GM12878 (cell line): ENCODE results near the gene ITGA6. TPM values are rescaled to one million over a fixed set of nuclear protein-coding genes. Genes with fewer than 3 reads are reported as not detected.

Source experiments
- ATAC-seq: fragments of 200-7000 bp; cut with Tn5 transposase; 3 replicates; pipeline ENCODE4 v1.9.1; 2020; ENCODE audit warnings: mild to moderate bottlenecking, moderate library complexity
- BruUV-seq: library from RNA; stranded (reverse); fragments of 400-500 nt; replicated peaks from 2 replicates; lab custom pipeline; 2021; lab: Mats Ljungman, UMichigan
- CTCF ChIA-PET: fragments of 300-600 bp; sonication (Branson Sonifier 250); formaldehyde crosslinking; extraction: SDS; loops from one replicate; lab custom pipeline; 2021; ENCODE audit warnings: inconsistent platforms; lab: Yijun Ruan, JAX
- POLR2A ChIA-PET: fragments of 350-600 bp; formaldehyde crosslinking; extraction: SDS; loops from one replicate; lab custom pipeline; 2021; ENCODE audit warnings: inconsistent platforms; lab: Charles Lee
- RAD21 ChIA-PET: fragments of 300-600 bp; sonication (Branson Sonifier 250); formaldehyde crosslinking; loops from one replicate; lab custom pipeline; 2023; ENCODE audit warnings: antibody characterized with exemption; ENCODE audit not compliant: unreplicated experiment; lab: Charles Lee
- SMC1A ChIA-PET: fragments of 300-600 bp; sonication (Branson Sonifier 250); formaldehyde crosslinking; loops from one replicate; lab custom pipeline; 2023; ENCODE audit not compliant: unreplicated experiment, uncharacterized antibody; lab: Charles Lee
- DNase-seq: peaks from one replicate; pipeline ENCODE4 v3.0.0-alpha.2; 2011; ENCODE audit warnings: low read depth, low spot score
- FAIRE-seq: peaks from 3 replicates; lab custom pipeline; 2011; peaks lifted over from hg19 to GRCh38; lab: Jason Lieb, UNC
- H2AFZ ChIP-seq: 2 replicates; pipeline ENCODE4 v1.6.0; 2011; ENCODE audit warnings: low read depth, low read length, control low read depth; ENCODE audit not compliant: control insufficient read depth
- H3K27ac ChIP-seq: 2 replicates; pipeline ENCODE4 v1.5.1; 2011; ENCODE audit warnings: control low read depth; ENCODE audit not compliant: control insufficient read depth, insufficient read depth
- H3K27me3 ChIP-seq, 2 experiments: replicated peaks in 1 of 2; 2 replicates each; pipeline versions ENCODE4 v1.6.0 to v1.6.1; 2011; ENCODE audit warnings: low read length in 1 of 2; ENCODE audit not compliant: control insufficient read depth in 2 of 2, insufficient read depth in 2 of 2
- H3K36me3 ChIP-seq, 2 experiments: 2 replicates each; pipeline ENCODE4 v1.5.1; 2011; ENCODE audit warnings: low read length in 1 of 2; ENCODE audit not compliant: control insufficient read depth in 2 of 2, insufficient read depth in 2 of 2
- H3K4me1 ChIP-seq: 2 replicates; pipeline ENCODE4 v1.6.1; 2011; ENCODE audit warnings: mild to moderate bottlenecking, low read length, moderate library complexity, mixed read lengths; ENCODE audit not compliant: control insufficient read depth, insufficient read depth
- H3K4me2 ChIP-seq: 2 replicates; pipeline ENCODE4 v1.6.0; 2011; ENCODE audit warnings: control low read depth; ENCODE audit not compliant: control insufficient read depth, insufficient read depth
- H3K4me3 ChIP-seq: fragments of 200-600 bp; sonication (generic); 2 replicates; pipeline ENCODE4 v1.5.1; 2016
- H3K79me2 ChIP-seq: 2 replicates; pipeline ENCODE4 v1.6.0; 2011; ENCODE audit warnings: low read length; ENCODE audit not compliant: control insufficient read depth, insufficient read depth
- H3K9ac ChIP-seq: 2 replicates; pipeline ENCODE4 v1.8.0; 2011; ENCODE audit warnings: low read length, control low read depth, mixed read lengths; ENCODE audit not compliant: control insufficient read depth, insufficient read depth
- H3K9me3 ChIP-seq: replicated peaks from 3 replicates; pipeline ENCODE4 v1.5.1; 2011; ENCODE audit warnings: mild to moderate bottlenecking, low read length; ENCODE audit not compliant: control insufficient read depth, insufficient read depth
- H4K20me1 ChIP-seq: 2 replicates; pipeline ENCODE4 v1.6.0; 2011; ENCODE audit not compliant: control insufficient read depth, insufficient read depth
- ETV6 ChIP-seq, 2 experiments: fragments of 450-650 bp in 1 of 2; IDR thresholded peaks in 1 of 2; conservative IDR thresholded peaks in 1 of 2; 2 replicates each; pipeline ENCODE4 v1.6.1; 2014; ENCODE audit warnings: antibody characterized with exemption in 1 of 2, borderline replicate concordance in 1 of 2, low read depth in 1 of 2, mild to moderate bottlenecking in 1 of 2, moderate library complexity in 1 of 2
- FOS ChIP-seq: IDR thresholded peaks from 3 replicates; pipeline ENCODE4 v1.6.1; 2011; ENCODE audit warnings: borderline replicate concordance; ENCODE audit not compliant: insufficient read length; ENCODE audit errors: extremely low read depth
- FOXM1 ChIP-seq: IDR thresholded peaks from 2 replicates; pipeline ENCODE4 v1.6.1; 2012; ENCODE audit warnings: low read depth, mild to moderate bottlenecking, inconsistent platforms, low read length, moderate library complexity
- HCFC1 ChIP-seq: fragments of 150-350 bp; IDR thresholded peaks from 2 replicates; pipeline ENCODE4 v1.6.1; 2014; ENCODE audit warnings: low read length
- IKZF2 ChIP-seq, 2 experiments: fragments of 450-650 bp; IDR thresholded peaks; 2 replicates each; pipeline ENCODE4 v1.6.1; 2017; ENCODE audit warnings: mild to moderate bottlenecking in 2 of 2, moderate library complexity in 2 of 2
- JUND ChIP-seq: IDR thresholded peaks from 2 replicates; pipeline ENCODE4 v1.6.1; 2012; ENCODE audit warnings: low read depth, mild to moderate bottlenecking, low read length, improper control_type of control experiment, moderate library complexity
- RAD51 ChIP-seq: fragments of 450-650 bp; IDR thresholded peaks from 2 replicates; pipeline ENCODE4 v1.6.1; 2016; ENCODE audit warnings: moderate library complexity, mild to moderate bottlenecking, inconsistent platforms
- RB1 ChIP-seq: fragments of 450-650 bp; formaldehyde crosslinking; IDR thresholded peaks from 2 replicates; pipeline ENCODE4 v1.6.1; 2017; ENCODE audit warnings: mild to moderate bottlenecking, borderline replicate concordance
- SMC3 ChIP-seq: IDR thresholded peaks from 2 replicates; pipeline ENCODE4 v1.6.1; 2011; ENCODE audit warnings: low read length, improper control_type of control experiment, borderline replicate concordance
- SREBF2 ChIP-seq: IDR thresholded peaks from 2 replicates; pipeline ENCODE4 v1.6.1; 2012; ENCODE audit warnings: mild to moderate bottlenecking, low read length
- TAF1 ChIP-seq: IDR thresholded peaks from 2 replicates; pipeline ENCODE4 v1.6.1; 2011; ENCODE audit warnings: mild to moderate bottlenecking, low read depth, low read length, borderline replicate concordance
- ZNF217 ChIP-seq: fragments of 450-650 bp; IDR thresholded peaks from 2 replicates; pipeline ENCODE4 v1.6.1; 2017; ENCODE audit warnings: antibody characterized with exemption, mild to moderate bottlenecking
- ZNF24 ChIP-seq: fragments of 450-650 bp; IDR thresholded peaks from 2 replicates; pipeline ENCODE4 v1.6.1; 2017; ENCODE audit warnings: antibody characterized with exemption, mild to moderate bottlenecking
- ZZZ3 ChIP-seq: IDR thresholded peaks from 2 replicates; pipeline ENCODE4 v1.6.1; 2011; ENCODE audit warnings: low read depth; ENCODE audit not compliant: control insufficient read depth, insufficient read length
- WGBS: methylation state at CpG from one replicate; pipeline ENCODE4 v1.1.6; 2016; ENCODE audit warnings: low lambda C conversion rate; ENCODE audit not compliant: insufficient replicate concordance, insufficient coverage; ENCODE audit errors: missing lambda C conversion rate; 5-methylcytosine and 5-hydroxymethylcytosine counted together
- in situ Hi-C: fragments of 300-500 bp; cut with MboI; formaldehyde crosslinking; loops from 9 replicates; pipeline ENCODE4 v1.14.3; 2018; ENCODE audit warnings: mixed read lengths
- intact Hi-C: fragments of 100-400 bp; cut with micrococcal nuclease; formaldehyde crosslinking; loops from one replicate; pipeline ENCODE4 v1.14.2; 2022; ENCODE audit not compliant: unreplicated experiment
- polyA plus RNA-seq, 11 experiments: library from polyadenylated mRNA; depleted of rRNA in 4 of 11; unstranded in 6 of 11; stranded (reverse) in 5 of 11; fragments of >200 nt; fragmentation: Nextera tagmentation in 4 of 11; fragmentation: Illumina TruSeq in 1 of 11; extraction: Ambion mirVana in 4 of 11; extraction: Trizol in 1 of 11; gene quantifications; 1 replicate in 1 of 11; 2 replicates in 10 of 11; pipeline versions ENCODE4 v1.2.1 to v1.2.3, GENCODE V29; 2011 to 2016; ENCODE audit warnings: inconsistent platforms in 2 of 11, missing spikeins in 2 of 11, low read depth in 1 of 11
- total RNA-seq, 4 experiments: library from RNA; depleted of rRNA in 3 of 4; stranded (reverse); fragments of >200 nt in 3 of 4; fragmentation: Illumina TruSeq in 1 of 4; extraction: Trizol in 1 of 4; gene quantifications; 2 replicates each; pipeline versions ENCODE4 v1.2.1 to v1.2.3, GENCODE V29; 2013 to 2021
- TF ChIP-seq, protein P1 (sequence below): fragments of 450-650 bp; IDR thresholded peaks from 2 replicates; pipeline ENCODE4 v1.6.1; 2017; ENCODE audit warnings: mild to moderate bottlenecking, moderate library complexity
- TF ChIP-seq, protein P2 (sequence below): fragments of 450-650 bp; IDR thresholded peaks from 2 replicates; pipeline ENCODE4 v1.6.1; 2017; ENCODE audit warnings: borderline replicate concordance
- TF ChIP-seq, protein P3 (sequence below): IDR thresholded peaks from 2 replicates; pipeline ENCODE4 v1.6.1; 2011; ENCODE audit warnings: borderline replicate concordance, low read depth, mild to moderate bottlenecking, moderate library complexity, low read length; ENCODE audit not compliant: insufficient read depth, poor library complexity, severe bottlenecking
- TF ChIP-seq, protein P4 (sequence below): IDR thresholded peaks from 2 replicates; pipeline ENCODE4 v1.6.1; 2012; ENCODE audit warnings: low read depth, low read length, improper control_type of control experiment

The ITGA6 gene
- total and polyA plus RNA-seq, 10 of the 15 experiments (the other 5 are each of a cell fraction or from before 2014, with no cell fraction given) = 0.01 to 0.36 (median 0.14) TPM; not detected in 2

DNA sequence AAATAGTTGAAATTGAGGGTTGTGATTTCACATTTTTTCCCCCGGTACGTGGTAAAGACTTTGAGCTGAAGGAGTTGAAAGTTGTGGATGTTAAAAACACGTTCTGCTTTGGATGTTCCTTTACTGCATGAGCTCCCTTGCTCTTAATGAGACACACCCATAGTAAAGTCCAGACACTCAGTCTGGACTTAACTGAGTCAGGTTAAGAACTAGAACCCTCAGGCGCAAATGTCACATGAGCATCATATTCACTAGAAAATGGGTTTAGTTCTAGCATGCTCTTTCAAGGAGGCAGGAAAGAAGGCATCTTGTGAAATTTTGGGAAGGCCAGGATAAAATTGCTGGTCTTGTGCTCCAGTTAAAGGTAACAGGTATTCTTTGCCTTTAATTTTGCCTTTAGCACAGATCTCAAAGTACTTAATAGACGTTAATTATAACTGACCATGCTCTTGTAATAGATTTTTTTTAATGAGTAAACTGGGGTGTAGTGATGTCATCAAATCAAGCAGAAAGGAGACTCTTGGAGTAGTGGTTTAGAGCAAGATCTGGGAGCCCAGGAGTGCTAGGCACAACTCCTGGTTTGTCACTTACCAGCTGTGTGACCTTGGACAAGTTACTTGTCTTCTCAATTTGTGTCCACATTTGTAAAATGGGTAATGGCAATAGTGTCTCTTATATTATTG lies 20.6 kb downstream of the ITGA6 start:
- ChIA-PET CTCF (interaction anchor here (1.3 to 1.7 kb wide), 2 partner anchors 10 to 15 kb away, joined by 3 read pairs; no protein-coding TSS in a partner anchor), POLR2A (no interaction called here), RAD21 (no interaction called here), SMC1A (no interaction called here)
- H2AFZ ChIP-seq = no peak overlapping the region
- no peaks in the 10 kb centered on the region for H3K4me1 ChIP-seq
- no peak overlapping the region for H3K4me2 ChIP-seq
- no peak overlapping the region for H3K9ac ChIP-seq
- DNase-seq (no peak), FAIRE-seq (no peak), ATAC-seq (no peak)
- no peaks in the 10 kb centered on the region for H4K20me1 ChIP-seq
- intact Hi-C loops (no loop called here), in situ Hi-C loops (no loop called here)
- H3K9me3 ChIP-seq = no peaks in the 10 kb centered on the region
- H3K4me3 ChIP-seq = no peak overlapping the region
- H3K27ac ChIP-seq = no peak overlapping the region
- H3K27me3 ChIP-seq = peaks cover 0 to 3% of the 10 kb centered on the region in 2 experiments; a peak in 1 of 4 replicates
- H3K79me2 ChIP-seq = no peaks in the 10 kb centered on the region
- no TSS peak for BruUV-seq
- H3K36me3 ChIP-seq = no peaks in the 10 kb centered on the region
- 30% methylated on average over 5 of the region's 5 CpGs for WGBS
- TF ChIP-seq FOXM1 = no peak
- TF ChIP-seq TAF1 = no peak
- no peak for TF ChIP-seq ZZZ3
- TF ChIP-seq ZNF24 = no peak
- TF ChIP-seq, protein P1, sequence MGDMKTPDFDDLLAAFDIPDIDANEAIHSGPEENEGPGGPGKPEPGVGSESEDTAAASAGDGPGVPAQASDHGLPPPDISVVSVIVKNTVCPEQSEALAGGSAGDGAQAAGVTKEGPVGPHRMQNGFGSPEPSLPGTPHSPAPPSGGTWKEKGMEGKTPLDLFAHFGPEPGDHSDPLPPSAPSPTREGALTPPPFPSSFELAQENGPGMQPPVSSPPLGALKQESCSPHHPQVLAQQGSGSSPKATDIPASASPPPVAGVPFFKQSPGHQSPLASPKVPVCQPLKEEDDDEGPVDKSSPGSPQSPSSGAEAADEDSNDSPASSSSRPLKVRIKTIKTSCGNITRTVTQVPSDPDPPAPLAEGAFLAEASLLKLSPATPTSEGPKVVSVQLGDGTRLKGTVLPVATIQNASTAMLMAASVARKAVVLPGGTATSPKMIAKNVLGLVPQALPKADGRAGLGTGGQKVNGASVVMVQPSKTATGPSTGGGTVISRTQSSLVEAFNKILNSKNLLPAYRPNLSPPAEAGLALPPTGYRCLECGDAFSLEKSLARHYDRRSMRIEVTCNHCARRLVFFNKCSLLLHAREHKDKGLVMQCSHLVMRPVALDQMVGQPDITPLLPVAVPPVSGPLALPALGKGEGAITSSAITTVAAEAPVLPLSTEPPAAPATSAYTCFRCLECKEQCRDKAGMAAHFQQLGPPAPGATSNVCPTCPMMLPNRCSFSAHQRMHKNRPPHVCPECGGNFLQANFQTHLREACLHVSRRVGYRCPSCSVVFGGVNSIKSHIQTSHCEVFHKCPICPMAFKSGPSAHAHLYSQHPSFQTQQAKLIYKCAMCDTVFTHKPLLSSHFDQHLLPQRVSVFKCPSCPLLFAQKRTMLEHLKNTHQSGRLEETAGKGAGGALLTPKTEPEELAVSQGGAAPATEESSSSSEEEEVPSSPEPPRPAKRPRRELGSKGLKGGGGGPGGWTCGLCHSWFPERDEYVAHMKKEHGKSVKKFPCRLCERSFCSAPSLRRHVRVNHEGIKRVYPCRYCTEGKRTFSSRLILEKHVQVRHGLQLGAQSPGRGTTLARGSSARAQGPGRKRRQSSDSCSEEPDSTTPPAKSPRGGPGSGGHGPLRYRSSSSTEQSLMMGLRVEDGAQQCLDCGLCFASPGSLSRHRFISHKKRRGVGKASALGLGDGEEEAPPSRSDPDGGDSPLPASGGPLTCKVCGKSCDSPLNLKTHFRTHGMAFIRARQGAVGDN = no peak
- TF ChIP-seq, protein P2, sequence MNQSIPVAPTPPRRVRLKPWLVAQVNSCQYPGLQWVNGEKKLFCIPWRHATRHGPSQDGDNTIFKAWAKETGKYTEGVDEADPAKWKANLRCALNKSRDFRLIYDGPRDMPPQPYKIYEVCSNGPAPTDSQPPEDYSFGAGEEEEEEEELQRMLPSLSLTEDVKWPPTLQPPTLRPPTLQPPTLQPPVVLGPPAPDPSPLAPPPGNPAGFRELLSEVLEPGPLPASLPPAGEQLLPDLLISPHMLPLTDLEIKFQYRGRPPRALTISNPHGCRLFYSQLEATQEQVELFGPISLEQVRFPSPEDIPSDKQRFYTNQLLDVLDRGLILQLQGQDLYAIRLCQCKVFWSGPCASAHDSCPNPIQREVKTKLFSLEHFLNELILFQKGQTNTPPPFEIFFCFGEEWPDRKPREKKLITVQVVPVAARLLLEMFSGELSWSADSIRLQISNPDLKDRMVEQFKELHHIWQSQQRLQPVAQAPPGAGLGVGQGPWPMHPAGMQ = no peak
- TF ChIP-seq SMC3 = no peak
- no peak for TF ChIP-seq IKZF2 (IDR thresholded peaks at IDR 0.05)
- TF ChIP-seq RAD51 = no peak
- TF ChIP-seq, protein P3, sequence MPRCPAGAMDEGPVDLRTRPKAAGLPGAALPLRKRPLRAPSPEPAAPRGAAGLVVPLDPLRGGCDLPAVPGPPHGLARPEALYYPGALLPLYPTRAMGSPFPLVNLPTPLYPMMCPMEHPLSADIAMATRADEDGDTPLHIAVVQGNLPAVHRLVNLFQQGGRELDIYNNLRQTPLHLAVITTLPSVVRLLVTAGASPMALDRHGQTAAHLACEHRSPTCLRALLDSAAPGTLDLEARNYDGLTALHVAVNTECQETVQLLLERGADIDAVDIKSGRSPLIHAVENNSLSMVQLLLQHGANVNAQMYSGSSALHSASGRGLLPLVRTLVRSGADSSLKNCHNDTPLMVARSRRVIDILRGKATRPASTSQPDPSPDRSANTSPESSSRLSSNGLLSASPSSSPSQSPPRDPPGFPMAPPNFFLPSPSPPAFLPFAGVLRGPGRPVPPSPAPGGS = no peak
- TF ChIP-seq, protein P4, sequence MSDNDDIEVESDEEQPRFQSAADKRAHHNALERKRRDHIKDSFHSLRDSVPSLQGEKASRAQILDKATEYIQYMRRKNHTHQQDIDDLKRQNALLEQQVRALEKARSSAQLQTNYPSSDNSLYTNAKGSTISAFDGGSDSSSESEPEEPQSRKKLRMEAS = no peak
- TF ChIP-seq JUND = no peak
- no peak for TF ChIP-seq SREBF2
- no peak for TF ChIP-seq HCFC1
- no peak for TF ChIP-seq ZNF217
- no peak for TF ChIP-seq ETV6 (conservative IDR thresholded peaks at IDR 0.05 in 1 of 2, IDR thresholded peaks at IDR 0.05 in 1 of 2; ENCODE audit: borderline replicate concordance in 1 of 2, low read depth in 1 of 2)
- no peak for TF ChIP-seq FOS
- no peak for TF ChIP-seq RB1
